HG03378 (cell line): ENCODE data around the gene SPINDOC.

Experiments used
- ATAC-seq: cut with Tn5 transposase; IDR thresholded peaks from one replicate; pipeline ENCODE4 v1.9.1; 2021; ENCODE audit warnings: mild to moderate bottlenecking, moderate library complexity; ENCODE audit not compliant: unreplicated experiment

Gene SPINDOC

DNA sequence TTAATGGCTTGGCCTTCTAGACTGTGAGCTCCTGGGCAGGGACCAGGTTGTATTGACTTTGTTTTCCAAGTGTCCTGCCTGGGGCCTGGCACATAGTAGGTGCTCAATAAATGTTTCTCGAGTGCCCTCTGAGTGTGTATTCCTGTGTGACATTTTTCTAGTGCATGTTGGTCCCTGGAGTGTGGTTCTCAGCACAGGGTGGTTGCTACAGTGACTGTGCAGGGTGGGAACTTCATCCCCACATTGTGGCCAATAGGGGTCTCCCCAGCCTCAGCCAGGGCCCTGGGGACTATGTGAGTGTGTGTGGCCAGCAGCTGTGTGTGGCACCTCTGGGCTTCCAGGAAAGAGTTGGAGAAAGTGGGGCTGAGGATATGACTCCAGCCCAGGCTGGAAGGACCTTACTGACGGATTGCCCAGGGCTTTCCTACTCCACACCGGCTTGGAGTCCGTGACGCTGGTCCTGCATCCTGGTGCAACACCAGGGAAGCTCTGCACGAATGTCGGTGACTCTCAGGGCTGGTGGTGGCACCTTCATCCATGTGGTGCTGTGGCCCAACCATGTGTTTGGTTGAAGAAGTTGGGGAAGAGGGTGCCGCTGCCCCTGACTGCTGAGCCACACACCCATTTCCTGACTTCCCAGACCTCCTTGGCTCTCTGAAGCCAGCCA lies 16.7 kb downstream of the SPINDOC start:
- no peak for ATAC-seq

DNA sequence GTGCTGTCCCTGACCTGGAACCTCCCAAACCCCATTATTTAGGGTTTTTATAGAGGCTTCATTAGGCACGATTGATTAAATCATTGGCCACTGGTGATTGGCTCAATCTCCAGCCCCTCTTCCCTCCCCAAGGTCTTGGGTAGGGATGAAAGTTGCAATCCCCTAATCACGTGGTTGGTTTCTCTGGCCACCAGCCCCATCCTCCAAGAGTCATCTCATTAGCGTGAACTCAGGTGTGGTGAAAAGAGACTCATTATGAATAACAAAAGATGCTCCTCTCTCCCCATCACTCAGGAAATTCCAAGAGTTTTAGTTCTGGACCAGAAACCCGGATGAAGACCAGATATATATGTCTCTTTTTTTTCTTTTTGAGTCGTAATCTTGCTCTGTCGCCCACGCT lies 18.1 kb downstream of the SPINDOC start:
- no peak for ATAC-seq

DNA sequence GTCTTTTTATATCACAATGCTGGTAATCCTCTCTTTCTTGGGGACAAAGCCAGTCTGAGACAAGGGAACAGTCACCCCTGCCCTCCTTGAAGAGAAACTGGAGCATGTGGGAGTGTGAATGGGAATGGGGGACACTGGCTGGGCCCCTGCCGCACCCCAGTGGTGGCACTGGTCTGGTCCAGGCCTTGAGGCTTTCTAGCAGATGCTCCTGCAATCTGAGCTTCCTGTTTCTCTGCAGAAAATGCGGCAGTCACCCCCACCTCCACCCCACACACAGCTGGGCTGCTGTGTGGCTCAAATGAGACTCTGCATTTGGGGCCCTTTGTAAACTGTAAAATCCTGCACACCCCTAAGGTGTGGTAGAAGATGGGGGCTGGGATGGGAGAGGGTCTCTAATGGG lies 19.1 kb downstream of the SPINDOC start:
- ATAC-seq = no peak

DNA sequence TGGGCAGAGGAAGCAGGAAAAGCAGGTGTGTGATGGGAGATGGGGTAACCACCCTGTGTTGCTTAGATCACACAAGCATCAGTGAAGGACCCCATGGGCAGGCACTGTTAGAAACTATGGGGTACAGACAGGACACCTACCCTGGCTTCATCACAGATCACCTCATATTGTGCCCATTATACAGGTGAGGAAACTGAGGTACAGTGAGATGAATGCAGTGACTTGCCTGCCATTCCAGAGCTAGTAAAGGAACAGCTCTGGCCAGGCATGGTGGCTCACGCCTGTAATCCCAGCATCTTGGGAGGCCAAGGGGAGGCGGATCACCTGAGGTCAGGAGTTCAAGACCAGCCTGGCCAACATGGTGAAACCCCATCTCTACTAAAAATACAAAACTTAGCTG lies 19.8 kb downstream of the SPINDOC start:
- ATAC-seq = no peak

DNA sequence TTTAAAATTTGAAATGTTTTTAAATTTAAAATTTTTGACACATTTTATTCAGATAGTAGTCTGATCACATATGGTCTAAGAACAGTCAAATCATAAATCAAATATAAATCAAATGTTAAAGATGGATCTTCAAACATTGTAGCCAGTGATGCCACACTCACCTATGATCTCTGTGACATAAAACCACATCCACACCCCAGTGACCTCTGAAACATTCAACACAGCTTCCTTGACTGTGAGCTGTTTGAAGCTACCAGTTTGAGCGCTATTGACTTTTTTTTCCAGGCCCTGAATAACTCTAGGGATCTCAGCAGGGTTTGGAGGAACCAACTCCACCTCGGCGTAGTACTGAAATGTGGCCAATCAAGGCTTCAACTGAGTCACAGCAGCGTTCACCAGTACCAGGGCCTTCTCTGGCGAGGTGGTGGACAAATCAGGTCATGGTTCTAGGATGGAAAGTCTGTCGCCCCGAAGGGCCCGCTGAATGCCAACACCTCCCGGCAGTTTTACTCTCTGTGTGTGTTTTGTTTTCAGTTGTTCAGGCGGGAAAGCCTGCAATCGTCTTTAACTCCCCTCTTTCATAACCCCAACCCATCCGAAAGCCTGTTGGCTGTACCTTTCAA lies 21.4 kb downstream of the SPINDOC start:
- no peak for ATAC-seq

DNA sequence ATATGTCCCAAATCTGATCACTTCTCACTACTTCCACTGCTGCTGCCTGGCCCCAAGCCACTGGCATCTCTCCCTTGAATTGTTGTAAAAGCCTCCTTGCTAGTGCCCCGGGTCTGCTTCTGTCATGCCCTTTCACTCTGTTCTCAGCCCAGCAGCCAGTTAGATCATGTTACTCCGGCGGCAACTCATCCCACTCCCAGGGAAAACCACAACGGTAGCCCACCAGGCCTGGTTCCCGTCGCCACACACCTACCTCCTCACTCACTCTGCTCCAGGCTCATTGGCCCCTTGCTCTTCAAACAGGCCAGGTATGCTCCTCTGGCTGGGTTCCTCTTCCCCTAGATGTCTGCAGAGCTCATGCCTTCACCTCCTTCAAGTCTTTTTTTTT lies 21.9 kb downstream of the SPINDOC start:
- ATAC-seq = no peak

DNA sequence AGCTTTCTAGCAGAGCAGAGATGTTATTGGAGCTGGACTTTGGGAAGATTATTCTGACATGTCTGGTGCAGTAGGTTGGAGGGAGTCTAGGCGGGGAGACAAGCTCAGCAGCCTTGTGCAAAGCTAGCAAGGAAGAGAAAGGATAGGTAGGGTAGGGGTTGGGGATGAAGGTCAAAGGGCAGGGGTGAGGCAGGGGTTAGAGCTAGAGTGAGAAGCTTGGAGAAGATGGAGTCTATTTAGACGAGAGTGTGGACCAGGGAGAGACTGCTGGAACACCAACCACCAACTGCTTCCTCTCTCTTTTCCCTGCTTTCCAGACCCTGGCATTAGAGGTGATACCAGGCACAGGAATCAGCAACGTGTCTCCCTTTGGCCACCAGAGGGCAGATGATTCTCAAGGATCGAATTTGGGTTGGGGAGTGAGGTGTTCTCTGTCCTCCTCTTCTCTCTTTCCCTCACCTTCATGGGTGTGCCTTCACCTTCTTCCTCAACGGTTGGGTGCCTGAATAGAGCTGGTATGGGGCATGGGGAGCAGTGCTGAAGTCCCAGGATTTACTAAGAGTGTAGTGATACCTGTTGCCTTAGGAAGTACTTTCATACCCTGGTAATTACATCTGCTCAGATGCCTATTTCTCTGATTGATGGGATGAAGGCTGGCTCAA lies 23.9 kb downstream of the SPINDOC start:
- no peak for ATAC-seq

DNA sequence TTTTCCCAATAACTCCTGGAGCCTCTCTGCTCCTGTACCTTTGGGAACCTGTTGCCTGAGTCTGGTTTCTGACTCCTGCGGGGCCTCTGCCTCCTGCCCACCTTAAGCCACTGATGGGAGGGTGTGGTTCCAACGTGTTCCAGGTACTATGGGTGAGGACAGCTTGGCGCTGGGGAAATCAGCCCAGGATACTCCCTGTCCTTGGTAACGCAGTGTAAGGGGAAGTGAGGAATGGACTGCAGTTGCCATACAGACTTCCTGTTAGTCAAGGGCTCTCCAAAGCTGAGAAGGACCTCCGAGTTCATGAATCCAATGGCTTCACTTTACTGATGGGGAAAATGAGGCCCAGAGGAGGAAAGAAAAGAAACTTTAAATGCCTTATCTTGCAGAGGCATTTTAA lies 24.5 kb downstream of the SPINDOC start:
- no peak for ATAC-seq

DNA sequence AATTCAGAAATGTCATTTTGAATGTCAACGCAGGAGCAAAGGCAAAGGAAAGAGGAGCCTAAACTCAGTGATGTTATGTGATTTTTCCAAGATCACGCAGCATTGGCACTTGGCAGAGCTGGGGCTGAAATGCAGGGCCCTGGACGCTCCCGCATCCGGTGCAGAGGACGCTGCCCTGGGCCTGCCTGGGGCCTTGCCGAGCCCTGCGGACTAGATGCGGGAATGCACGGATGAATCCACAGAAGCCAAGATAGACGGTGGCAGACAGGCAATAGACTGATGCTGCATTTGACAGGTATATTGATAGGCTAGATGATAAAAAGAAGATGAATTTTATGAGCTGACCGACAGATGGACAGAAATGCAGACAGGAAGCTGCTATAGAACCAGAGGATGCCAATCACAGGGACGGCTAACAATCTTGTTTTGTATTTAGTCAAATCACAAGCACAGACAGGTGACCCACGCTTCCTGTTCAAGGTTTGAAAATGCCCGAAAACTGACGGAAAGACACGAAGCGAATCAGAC lies 25.0 kb downstream of the SPINDOC start:
- no peak for ATAC-seq

DNA sequence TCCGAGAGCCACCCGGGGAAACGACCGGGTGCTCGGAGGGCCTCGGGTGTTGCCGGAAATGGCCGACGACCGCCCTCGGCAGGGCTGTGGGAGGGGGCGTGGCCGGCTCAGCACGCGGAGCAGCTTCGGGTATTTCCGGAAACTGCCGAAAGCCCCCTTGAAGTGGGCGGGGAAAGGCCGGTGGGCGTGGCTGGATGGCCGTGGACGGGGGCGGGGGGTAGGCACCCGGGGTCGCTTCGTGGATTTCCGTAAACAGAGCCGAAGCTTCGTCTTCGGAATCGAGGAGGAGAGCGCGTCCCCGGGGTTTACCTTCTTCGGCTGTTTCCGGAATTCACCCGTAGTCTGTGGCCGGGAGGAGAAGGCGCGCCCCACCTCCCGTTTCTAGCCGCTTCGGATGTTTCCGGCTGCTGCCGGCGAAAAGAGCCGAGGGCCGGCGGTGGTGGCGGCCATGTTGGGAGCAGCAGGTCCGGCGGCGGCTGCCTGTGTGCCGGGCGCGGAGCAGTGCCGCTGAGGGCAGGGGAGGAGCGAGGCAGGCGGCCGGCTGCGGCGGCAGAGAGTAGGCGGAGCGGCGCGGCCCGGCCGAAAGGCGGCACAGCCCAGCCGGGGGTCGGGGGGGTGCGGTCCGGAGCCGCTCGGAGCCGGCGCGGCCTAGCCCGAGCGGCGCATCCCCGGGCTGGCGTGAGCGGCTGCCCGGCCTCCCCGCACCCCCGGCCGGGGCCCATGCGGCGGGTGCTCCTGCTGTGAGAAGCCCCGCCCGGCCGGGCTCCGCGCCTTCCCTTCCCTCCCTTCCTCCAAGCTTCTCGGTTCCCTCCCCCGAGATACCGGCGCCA lies 25.6 kb downstream of the SPINDOC start, which contains the start of gene MARK2:
TSS of gene MARK2 (plus strand) at position 433 of the 830 bp plus-strand sequence. CDS start at position 830, 397 bp downstream.
- peak; percentile 69 for ATAC-seq

DNA sequence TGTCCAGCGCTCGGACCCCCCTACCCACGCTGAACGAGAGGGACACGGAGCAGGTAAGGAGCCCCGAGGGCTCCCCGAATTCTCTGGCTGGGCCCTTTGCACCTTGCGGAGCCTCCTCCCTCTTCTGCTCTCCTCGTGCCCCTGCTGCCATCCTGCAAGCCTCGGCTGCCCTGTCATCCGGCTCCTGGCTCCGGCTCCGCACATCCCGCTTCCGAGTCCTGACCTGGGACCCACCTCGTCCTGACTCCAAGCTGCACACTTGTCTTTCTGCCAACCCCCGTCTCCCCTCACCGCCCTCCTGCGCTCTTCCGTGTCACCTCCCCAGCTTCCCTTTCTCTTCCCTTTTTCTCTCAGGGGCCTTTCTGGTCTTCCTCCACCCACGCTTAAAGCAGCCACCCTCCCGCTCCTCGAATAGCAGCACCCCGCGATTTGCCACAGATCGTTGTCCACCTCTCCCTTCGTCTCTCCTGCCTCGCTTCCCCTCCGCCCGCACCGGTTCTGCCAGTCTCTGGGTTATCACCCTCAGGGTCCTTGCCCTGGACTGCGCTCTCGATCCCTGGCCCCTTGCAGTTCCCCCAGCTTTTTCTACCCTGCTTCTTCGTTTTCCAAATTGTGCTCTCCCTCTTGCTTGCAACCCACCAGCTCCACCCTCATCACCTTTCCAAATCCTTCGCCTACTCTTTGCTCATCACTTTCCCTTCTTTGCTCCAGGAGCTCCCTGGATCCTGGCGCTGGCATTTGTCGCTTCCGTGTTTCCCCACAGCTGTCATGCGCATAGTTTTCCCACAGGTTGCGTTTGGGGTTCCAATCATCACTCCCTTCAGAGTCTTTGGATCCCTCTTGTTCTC lies 26.5 kb downstream of the SPINDOC start:
- ATAC-seq = no peak

DNA sequence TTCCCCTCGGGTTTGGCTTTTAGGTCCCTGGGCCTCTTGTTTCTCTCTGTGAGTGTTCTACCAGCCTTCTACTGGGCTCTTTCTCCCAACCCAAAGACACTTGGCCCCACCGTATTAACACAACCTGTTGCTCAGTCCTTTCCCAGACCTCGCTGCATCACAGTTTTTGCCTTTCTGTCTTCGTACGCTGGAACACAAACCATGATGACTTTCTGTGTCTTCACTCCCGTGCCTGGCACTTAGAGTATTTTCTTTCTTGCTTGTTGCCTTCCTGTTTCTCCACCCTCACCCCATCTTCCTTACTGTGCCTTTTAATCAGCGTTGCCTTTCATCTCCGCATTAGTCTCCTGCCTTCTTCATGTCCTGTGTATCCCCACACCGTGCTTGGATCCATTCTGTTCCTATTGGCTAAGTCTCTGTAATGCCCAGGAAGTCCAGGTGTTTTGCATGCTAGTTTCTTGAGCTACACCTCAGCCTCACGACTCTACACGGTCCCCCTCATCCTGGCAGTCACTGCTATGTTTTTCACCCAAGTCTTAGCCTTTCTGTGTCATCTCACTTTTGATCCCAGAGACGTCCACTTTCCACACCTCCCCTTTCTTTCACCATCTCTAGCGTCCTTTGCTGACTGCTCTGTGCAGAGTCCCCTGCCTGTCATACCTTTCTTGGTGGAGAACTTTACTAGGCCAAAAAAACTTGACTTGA lies 27.3 kb downstream of the SPINDOC start:
- no peak for ATAC-seq

DNA sequence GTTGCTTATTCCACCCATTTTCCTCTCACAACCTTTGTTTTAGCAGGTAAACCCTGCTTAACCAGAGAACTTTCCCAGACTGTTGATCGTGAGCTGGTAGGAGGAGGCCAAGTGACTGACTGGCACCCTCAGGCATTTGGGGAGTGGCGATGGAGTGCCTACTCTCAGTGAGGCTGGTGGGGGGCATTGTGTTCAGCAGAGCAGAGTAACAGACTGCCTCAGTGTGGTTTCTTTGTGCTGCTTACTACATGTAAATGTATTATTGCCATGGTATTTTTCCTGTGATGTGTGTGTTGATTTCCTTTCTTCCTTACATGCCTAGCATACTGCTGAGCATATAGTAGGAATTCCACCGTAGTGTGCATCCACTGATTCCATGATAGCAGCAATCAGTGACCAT lies 28.3 kb downstream of the SPINDOC start:
- no peak for ATAC-seq

DNA sequence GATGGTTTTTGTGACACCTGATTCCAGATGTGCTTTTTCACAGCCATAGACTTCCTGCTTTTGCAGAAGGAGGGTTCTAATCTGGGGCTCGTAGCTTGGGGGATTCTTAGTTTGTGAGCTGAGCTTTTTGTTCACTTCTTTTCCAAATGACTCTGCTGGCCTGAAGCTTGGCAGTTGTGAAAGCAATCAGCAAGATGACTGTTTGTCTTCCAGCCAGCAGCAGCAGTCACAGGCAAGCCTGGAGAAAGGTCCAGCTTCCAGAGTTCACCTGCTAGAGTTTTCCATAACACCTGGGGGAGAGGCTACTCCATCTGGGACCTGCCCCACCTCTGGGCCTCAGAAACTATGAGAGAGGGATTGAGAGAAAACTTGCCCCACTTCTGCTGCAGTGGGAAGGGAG lies 29.8 kb downstream of the SPINDOC start:
- ATAC-seq = no peak

DNA sequence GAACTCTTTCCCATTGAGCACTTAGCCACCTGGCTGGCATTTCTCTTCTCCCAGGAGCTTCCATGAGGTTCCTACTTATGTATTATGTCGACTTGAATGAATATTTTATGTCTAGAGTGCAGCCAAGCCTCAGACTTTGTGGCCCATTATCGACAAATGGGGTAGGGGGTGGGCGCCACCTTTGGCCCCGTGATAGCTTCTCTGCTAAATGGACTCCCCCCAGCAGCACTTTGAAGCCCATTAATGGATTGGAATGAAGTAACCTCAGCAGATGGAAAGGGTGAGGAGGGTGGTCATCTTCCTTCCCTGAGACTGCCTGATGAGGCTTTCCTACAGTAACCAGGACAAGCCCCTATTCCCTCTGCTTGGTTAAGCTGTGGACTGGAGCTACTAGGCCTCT lies 31.6 kb downstream of the SPINDOC start:
- no peak for ATAC-seq

DNA sequence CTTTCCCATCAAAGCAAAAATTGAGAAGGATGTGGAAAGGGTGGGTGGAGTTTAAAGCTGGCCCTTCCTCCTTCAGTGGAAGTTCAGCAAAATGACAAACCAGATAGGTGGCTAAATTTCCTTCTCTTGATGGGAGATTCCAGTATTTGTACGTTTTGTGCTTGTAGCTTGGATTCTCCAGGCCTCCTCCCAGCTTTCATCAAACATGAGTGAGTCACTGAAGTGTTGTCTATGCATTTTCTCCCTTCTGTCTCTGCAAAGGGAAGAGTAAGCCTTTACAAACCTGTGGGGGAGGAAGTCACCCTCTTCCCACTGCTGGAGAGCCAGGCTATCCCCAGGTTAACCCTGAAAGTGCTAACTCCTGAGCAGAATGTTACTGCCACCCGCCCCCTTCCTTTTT lies 32.0 kb downstream of the SPINDOC start:
- no peak for ATAC-seq

DNA sequence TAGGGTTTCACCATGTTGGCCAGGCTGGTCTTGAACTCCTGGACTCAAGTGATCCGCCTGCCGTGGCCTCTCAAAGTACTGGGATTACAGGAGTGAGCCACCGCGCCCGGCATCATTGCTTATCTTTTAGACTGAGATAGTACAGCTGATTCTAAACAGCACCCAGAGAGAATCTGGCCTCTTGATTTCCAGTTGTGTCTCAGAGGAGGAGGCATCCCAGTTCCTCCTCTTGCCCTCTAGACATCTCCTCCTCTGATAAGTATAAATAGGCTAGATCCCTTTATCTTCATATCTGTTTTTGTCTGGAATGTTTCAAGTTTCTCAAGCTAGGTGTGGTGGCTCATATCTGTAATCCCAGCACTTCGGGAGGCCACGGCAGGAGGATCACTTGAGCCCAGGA lies 32.7 kb downstream of the SPINDOC start:
- ATAC-seq = no peak

DNA sequence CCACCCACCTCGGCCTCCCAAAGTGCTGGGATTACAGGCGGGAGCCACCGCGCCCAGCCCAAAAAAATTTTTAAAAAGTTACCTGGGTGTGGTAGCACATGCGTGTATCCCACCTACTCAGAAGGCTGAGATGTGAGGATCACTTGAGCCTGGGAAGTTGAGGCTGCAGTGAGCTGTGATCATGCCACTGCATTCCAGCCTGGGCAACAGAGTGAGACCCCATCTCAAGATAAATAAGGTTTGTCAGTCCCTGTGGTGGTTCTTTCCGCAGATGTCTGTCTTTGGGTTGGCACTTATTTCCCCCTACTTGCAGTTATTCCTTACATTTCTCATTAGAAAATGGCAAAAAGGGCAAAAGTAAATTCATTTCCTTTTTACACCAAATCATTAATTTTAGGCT lies 33.6 kb downstream of the SPINDOC start:
- ATAC-seq = no peak

DNA sequence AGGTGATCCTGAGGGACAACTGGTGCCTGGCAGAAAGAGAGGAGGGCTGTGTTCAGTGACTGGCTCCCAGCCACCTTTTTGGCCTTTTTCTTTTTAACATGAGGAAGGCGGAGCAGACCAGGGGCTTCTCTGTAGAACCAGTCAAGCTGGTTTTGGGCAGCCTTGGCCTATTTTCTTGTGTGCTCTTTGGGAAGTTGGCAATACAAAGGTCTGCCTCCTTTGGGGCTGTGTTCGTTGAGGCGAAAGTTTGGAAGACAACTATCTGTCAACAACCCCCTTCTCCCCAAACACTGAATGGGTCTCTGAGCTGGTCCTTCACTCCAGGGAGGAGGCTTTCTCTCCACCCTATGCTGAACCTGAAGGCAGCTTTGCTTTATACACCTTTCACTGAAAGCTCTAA lies 34.1 kb downstream of the SPINDOC start:
- ATAC-seq = no peak

DNA sequence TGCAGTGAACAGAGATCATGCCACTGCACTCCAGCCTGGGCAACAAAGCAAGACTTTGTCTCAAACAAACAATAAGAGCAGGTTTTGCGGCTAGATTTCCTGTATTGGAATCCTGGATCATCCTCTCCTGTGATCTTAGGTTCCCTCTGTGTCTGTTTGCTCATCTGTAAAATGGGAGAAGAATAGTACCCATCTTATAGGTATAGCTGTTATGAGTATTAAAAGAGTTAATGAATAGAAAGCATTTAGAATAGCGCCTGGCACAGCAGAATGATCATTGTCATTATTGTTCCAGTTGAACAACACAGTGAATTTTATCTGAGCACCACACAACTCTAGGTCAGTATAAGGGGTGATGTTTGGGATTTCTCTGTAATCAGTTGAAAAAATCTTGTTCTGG lies 36.4 kb downstream of the SPINDOC start:
- no peak for ATAC-seq
